GM19238 (cell line): ENCODE results near the gene PLEKHM1.
"Not testable (repeated sequence)": the region's sequence is repeated elsewhere in the genome, so short reads cannot be mapped to it uniquely, and the experiment has no call there.

ENCODE experiments used
- DNase-seq: peaks from one replicate; pipeline ENCODE4 v3.0.0; 2011; ENCODE audit warnings: low spot score; ENCODE audit not compliant: insufficient read length

Gene PLEKHM1

DNA sequence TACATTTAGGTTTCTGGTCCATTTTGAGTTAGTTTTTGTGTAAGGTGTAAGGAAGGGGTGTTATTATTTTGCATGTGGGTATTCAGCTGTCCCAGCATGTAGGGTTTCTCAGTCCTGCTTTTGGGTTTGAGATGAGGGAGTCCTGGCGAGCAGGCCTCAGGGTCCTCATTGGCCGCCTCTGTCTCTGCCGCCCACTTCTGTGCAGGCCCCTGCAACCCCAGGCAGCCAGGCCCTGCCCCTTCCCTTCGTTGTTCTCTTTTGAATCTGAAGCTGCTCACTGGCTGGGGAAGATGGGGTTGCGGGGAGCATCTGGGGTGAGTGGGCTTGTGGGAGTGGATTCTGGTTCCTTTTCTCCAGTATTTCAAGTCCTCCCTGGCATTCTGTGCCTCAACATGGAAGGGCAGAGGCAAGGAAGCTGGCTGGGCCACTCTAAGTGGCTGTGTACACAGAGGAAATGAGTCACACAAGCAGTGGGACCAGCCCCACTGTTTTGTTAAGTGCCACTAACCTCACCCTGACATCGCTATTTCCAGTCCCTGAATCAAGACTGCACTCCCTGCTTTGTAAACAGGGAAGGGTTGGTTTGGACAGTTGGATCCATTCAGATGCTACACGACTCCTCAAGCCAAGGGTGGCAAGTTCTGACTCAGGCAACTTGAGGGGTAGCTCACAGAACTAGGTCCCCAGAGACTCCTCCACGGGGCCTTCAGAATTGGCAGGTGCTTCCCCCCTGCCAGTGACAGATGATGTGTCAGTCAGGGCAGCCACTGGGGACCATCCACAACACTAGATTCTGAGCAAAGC, 28.8 kb downstream of the PLEKHM1 start:
- not testable (repeated sequence) for DNase-seq

- not testable (repeated sequence) for DNase-seq
Observed at GRCh38 chr17:45460422-45460821, 30.1 kb downstream of the PLEKHM1 start.

DNA sequence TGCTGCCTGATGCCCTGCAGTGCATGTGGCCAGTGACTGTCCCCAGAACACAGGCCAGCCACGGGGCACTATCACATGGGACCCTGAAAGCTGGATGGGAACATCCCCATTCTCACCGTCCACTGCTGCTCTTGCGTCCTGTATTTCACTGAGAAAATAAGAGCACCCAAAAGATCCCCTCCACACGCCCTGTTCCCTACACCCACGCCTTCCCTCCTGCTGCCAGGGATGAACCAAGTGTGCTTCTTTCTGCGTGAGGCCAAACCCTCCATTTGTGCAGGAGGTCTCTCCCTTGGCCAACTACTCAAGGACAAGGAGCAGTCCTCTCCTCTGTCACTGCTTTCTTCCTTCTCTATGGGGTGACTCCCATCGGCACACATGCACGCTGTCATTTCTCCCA, 36.2 kb downstream of the PLEKHM1 start:
- DNase-seq: not testable (repeated sequence)

- not testable (repeated sequence) for DNase-seq
Observed at GRCh38 chr17:45453731-45454130, 36.8 kb downstream of the PLEKHM1 start.

DNA sequence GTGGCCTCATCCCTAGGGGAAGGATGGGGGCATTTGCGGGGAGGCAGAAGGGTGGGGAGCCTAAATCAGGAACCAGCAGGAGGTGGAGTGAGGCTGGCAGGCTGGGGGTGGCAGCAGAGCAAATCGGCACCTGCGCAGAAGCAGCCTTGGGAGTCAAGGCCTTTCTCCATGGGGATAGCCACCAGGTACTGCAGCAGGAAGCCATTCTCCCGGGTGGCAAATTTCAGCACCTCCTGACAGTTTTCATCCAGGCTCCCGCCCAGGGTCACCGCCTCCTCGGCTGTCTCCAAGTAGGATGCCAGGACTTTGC, 37.3 kb downstream of the PLEKHM1 start:
- not testable (repeated sequence) for DNase-seq

GRCh38 chr17:45452329-45453224, 37.9 kb downstream of the PLEKHM1 start:
- not testable (repeated sequence) for DNase-seq

- not testable (repeated sequence) for DNase-seq
Observed at GRCh38 chr17:45451660-45452059, 38.9 kb downstream of the PLEKHM1 start.

- no peak for DNase-seq
Observed at GRCh38 chr17:45451131-45451530, 39.4 kb downstream of the PLEKHM1 start.

DNA sequence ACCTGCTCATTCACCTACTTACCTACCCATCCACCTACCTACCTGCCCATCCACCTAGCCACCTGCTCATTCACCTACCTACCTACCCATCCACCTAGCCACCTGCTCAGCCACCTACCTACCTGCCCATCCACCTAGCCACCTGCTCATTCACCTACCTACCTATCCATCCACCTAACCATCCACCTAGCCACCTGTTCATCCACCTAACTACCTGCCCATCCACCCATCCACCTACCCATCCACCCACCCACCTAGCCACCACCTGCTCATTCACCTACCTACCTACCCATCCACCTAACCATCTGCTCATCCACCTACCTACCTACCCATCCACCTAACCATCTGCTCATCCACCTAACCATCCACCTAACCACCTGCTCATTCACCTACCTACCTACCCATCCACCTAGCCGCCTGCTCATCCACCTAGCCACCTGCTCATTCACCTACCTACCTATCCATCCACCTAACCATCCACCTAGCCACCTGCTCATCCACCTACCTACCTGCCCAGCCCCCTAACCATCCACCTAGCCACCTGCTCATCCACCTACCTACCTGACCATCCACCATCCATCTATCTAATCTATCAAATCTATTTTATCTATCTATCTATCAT, 40.7 kb downstream of the PLEKHM1 start:
- not testable (repeated sequence) for DNase-seq

DNA sequence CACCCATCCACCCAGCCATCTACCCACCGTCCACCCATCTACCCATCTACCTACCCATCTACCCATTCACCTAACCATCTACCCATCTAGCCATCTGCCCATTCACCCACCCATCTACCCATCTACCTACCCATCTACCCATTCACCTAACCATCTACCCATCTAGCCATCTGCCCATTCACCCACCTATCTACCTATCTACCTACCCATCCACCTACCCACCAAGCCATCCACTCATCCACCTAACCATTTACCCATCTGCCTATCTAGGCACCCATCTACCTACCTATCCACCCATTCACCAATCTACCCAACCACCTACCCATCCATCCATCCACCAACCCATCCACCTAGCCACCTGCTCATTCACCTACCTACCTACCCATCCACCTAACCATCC, 41.3 kb downstream of the PLEKHM1 start:
- not testable (repeated sequence) for DNase-seq

DNA sequence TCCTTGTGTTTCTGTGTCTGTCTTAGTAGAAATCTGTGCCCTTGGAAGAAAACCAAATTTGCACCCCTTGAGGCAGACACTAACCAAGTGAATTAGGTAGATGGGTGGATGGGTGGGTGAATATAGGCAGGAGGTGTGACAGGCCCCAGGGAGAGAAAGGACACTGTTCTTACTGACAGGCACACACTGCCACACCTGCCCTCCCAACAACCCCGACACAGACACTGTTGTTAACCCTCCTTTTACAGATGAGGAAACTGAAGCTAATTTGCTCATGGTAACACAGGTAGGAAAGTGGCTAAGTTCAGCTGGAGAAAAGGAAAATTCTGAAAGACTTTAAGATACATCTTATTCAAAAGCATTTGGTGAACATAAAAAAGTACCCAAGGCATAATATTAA, 42.0 kb downstream of the PLEKHM1 start:
- DNase-seq: not testable (repeated sequence)

GRCh38 chr17:45448066-45448465, 42.5 kb downstream of the PLEKHM1 start:
- DNase-seq: not testable (repeated sequence)

- DNase-seq: not testable (repeated sequence)
Observed at GRCh38 chr17:45447650-45448049, 42.9 kb downstream of the PLEKHM1 start.

GRCh38 chr17:45446872-45447625, 43.5 kb downstream of the PLEKHM1 start:
- not testable (repeated sequence) for DNase-seq

- DNase-seq: not testable (repeated sequence)
Observed at GRCh38 chr17:45445901-45446743, 44.4 kb downstream of the PLEKHM1 start.

- DNase-seq: not testable (repeated sequence)
Observed at GRCh38 chr17:45444856-45445820, 45.4 kb downstream of the PLEKHM1 start.

DNA sequence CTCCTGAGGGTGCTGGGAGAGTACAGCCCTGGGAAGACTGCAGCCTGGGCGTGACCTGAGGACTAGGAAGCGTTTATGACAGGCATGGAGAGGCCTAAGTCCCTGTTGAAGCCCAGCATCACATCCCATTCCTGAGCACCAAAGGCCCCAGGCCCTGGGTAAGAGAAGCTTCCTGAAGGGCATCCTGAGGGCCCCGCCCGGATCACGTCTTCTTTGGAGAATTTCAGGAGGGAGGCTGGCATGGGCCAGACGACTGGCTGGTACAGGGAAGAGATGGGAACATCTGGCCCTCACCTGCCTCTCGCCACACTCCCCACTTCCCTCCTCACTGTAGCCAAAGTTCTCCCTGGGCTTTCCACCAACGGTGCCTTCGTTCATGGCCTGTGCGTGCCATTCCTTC, 46.2 kb downstream of the PLEKHM1 start:
- DNase-seq: not testable (repeated sequence)

DNA sequence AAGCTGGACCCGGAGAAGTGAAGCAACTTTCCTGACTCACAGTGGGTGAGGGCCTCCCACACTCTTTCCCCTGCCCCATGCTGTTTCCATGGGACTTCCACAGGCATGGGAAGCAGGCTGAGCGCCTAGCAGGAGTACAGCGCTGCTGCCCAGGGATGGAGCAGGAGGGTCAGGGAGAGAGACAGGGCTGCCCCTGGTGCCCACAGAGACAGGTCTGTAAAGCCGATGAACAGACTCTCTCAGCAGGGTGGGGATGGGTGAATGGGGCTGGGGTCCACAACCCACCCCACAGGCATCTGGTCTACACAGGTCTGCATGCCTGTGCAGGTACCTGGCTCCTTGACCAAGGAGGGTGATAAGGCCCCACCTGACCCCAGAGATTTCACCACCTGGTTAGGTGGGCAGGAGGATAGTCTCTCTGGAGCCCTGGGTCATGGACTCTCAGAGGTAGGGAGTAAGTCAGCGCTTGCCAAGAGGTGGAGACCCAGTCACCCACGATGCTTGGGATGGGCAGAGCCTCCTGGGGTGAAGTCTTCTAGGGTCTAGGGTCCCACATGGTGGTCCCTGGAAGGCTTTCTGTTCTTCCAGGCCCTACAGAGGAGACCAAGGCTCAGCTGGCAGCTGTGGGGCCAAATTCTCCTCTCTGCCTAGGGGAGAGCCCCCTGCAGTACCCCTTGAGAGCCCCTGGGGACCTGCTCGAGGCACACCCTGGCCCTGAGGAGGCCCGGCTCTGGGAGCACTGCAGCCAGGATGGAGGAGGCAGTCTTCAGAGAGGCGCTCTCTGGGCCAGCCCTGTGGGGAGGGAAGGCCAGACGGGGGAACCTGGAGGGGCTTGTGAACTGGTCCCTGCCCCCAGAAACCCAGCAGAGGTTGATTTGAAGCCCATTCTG, 46.9 kb downstream of the PLEKHM1 start:
- not testable (repeated sequence) for DNase-seq
